ENCODE data around the gene HADHA. TPM values are rescaled to one million over a fixed set of nuclear protein-coding genes. Genes with fewer than 3 reads are reported as not detected.

The HADHA gene
- polyA plus RNA-seq, 1 donor (not counting 4 experiments of a cell fraction or from before 2014, with no cell fraction given) = 150 TPM

DNA sequence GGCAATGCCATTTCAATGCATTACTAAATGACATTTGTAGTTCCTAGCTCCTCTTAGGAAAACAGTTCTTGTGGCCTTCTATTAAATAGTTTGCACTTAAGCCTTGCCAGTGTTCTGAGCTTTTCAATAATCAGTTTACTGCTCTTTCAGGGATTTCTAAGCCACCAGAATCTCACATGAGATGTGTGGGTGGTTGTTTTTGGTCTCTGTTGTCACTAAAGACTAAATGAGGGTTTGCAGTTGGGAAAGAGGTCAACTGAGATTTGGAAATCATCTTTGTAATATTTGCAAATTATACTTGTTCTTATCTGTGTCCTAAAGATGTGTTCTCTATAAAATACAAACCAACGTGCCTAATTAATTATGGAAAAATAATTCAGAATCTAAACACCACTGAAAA is 45.6 kb upstream of the HADHA start:
- FAIRE-seq = no peak
- H3K36me3 ChIP-seq (ENCODE audit: control insufficient read depth in 2 of 2, extremely low read depth in 1 of 2, insufficient read depth in 2 of 2, low read length in 2 of 2) = peaks cover 5 to 7% of the 10 kb centered on the region in 2 experiments
- DNase-seq (ENCODE audit: low read depth, low spot score) = no peak

DNA sequence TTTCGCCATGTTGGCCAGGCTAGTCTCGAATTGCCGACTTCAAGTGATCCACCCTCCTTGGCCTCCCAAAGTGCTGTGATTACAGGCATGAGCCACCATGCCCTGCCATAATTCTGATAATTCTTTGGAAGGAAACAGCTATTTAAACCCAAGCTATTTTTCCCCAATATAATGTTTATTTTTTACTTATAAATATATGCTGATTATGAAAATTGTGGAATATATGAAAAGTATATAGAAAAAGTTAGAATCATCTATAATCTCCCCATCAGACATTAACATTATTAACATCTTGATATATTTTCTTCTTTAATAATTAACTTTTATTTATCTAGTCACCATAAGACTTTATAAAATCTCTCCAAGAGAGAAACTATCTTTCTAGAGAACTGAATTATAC is 41.5 kb upstream of the HADHA start:
- FAIRE-seq (no peak), DNase-seq (ENCODE audit: low read depth, low spot score) (no peak)
- H3K4me3 ChIP-seq (ENCODE audit: control insufficient read depth in 2 of 3, extremely low read depth in 1 of 3, insufficient read depth in 2 of 3, low read depth in 1 of 3, low read length in 3 of 3) = no peak overlapping the region
- H3K9me1 ChIP-seq (ENCODE audit: control insufficient read depth, extremely low read depth, insufficient read depth, low read length) = no peaks in the 10 kb centered on the region
- no peaks in the 10 kb centered on the region for H3K9me3 ChIP-seq (ENCODE audit: control insufficient read depth, low read depth, low read length)
- TF ChIP-seq EZH2 (IDR thresholded peaks at IDR 0.05; ENCODE audit: low read length) (no peak), CTCF (optimal IDR thresholded peaks at IDR 0.05 in 1 of 3, IDR thresholded peaks at IDR 0.05 in 1 of 3, conservative IDR thresholded peaks at IDR 0.05 in 1 of 3; ENCODE audit: extremely low read depth in 1 of 3, insufficient read depth in 2 of 3, low read length in 3 of 3) (no peak)
- no peak overlapping the region for H2AFZ ChIP-seq (ENCODE audit: control insufficient read depth, low read length)
- H3K79me2 ChIP-seq (ENCODE audit: control insufficient read depth, insufficient read depth, low read length) = no peaks in the 10 kb centered on the region
- dilution Hi-C loops (cut with MboI; ENCODE audit: extremely low pct_ligation_motif_present, low sequenced_read_pairs) = no loop called here
- H4K20me1 ChIP-seq (ENCODE audit: control insufficient read depth, extremely low read depth, insufficient read depth, low read length) = no peaks in the 10 kb centered on the region
- H3K27me3 ChIP-seq (ENCODE audit: control insufficient read depth, extremely low read depth, insufficient read depth, low read length) = no peaks in the 10 kb centered on the region
- H3K4me1 ChIP-seq (ENCODE audit: control insufficient read depth, extremely low read depth, insufficient read depth, low read length) = peaks cover 16% of the 10 kb centered on the region
- H3K9ac ChIP-seq (ENCODE audit: control insufficient read depth, extremely low read depth, insufficient read depth, low read length) = no peak overlapping the region
- H3K4me2 ChIP-seq (ENCODE audit: control insufficient read depth, extremely low read depth, insufficient read depth, low read depth, low read length) = no peak overlapping the region
- peaks cover 8 to 13% of the 10 kb centered on the region in 2 experiments for H3K36me3 ChIP-seq (ENCODE audit: control insufficient read depth in 2 of 2, extremely low read depth in 1 of 2, insufficient read depth in 2 of 2, low read length in 2 of 2)
- H3K27ac ChIP-seq (ENCODE audit: control insufficient read depth, insufficient read depth, low read length) = no peak overlapping the region

More for the DNA sequence above, 45.6 kb upstream of the HADHA start:
- no peaks in the 10 kb centered on the region for H3K27me3 ChIP-seq (ENCODE audit: control insufficient read depth, extremely low read depth, insufficient read depth, low read length)
- TF ChIP-seq CTCF (optimal IDR thresholded peaks at IDR 0.05 in 1 of 3, IDR thresholded peaks at IDR 0.05 in 1 of 3, conservative IDR thresholded peaks at IDR 0.05 in 1 of 3; ENCODE audit: extremely low read depth in 1 of 3, insufficient read depth in 2 of 3, low read length in 3 of 3) (no peak), EZH2 (IDR thresholded peaks at IDR 0.05; ENCODE audit: low read length) (no peak)
- no peaks in the 10 kb centered on the region for H3K9me3 ChIP-seq (ENCODE audit: control insufficient read depth, low read depth, low read length)
- no peak overlapping the region for H3K9ac ChIP-seq (ENCODE audit: control insufficient read depth, extremely low read depth, insufficient read depth, low read length)
- no peaks in the 10 kb centered on the region for H3K79me2 ChIP-seq (ENCODE audit: control insufficient read depth, insufficient read depth, low read length)
- H3K4me1 ChIP-seq (ENCODE audit: control insufficient read depth, extremely low read depth, insufficient read depth, low read length) = peaks cover 10% of the 10 kb centered on the region
- dilution Hi-C loops (cut with MboI; ENCODE audit: extremely low pct_ligation_motif_present, low sequenced_read_pairs) = no loop called here
- no peaks in the 10 kb centered on the region for H4K20me1 ChIP-seq (ENCODE audit: control insufficient read depth, extremely low read depth, insufficient read depth, low read length)
- H3K27ac ChIP-seq (ENCODE audit: control insufficient read depth, insufficient read depth, low read length) = no peak overlapping the region
- no peaks in the 10 kb centered on the region for H3K9me1 ChIP-seq (ENCODE audit: control insufficient read depth, extremely low read depth, insufficient read depth, low read length)
- H2AFZ ChIP-seq (ENCODE audit: control insufficient read depth, low read length) = no peak overlapping the region
- no peak overlapping the region for H3K4me3 ChIP-seq (ENCODE audit: control insufficient read depth in 2 of 3, extremely low read depth in 1 of 3, insufficient read depth in 2 of 3, low read depth in 1 of 3, low read length in 3 of 3)
- no peak overlapping the region for H3K4me2 ChIP-seq (ENCODE audit: control insufficient read depth, extremely low read depth, insufficient read depth, low read depth, low read length)

Measured in keratinocyte (primary cell).